Upper lobe of left lung (tissue), 6 donors: ENCODE measurements around the gene SFT2D1. TPM values are rescaled to one million over a fixed set of nuclear protein-coding genes. Genes with fewer than 3 reads are reported as not detected.

ENCODE experiments used
- ATAC-seq, 2 donors: fragments of 200-7000 bp; cut with Tn5 transposase; one replicate each; pipeline ENCODE4 v1.9.1; 2022; ENCODE audit warnings: mild to moderate bottlenecking in 2 of 2, moderate library complexity in 2 of 2; ENCODE audit not compliant: low FRiP score in 2 of 2
- DNase-seq, 2 donors: peaks; one replicate each; pipeline ENCODE4 v3.0.0-alpha.2; 2019 to 2020
- H3K27ac ChIP-seq, 4 donors: fragments of 200-600 bp; sonication (generic); one replicate each; pipeline ENCODE4 v1.5.1; 2016 to 2019
- H3K27me3 ChIP-seq, 4 donors: fragments of 200-600 bp; sonication (generic); one replicate each; pipeline ENCODE4 v1.5.1; 2017 to 2019
- H3K36me3 ChIP-seq, 4 donors: fragments of 200-600 bp; sonication (generic); one replicate each; pipeline ENCODE4 v1.5.1; 2016 to 2019
- H3K4me1 ChIP-seq, 4 donors: fragments of 200-600 bp; sonication (generic); one replicate each; pipeline ENCODE4 v1.5.1; 2018 to 2019
- H3K4me3 ChIP-seq, 4 donors: fragments of 200-600 bp; sonication (generic); one replicate each; pipeline ENCODE4 v1.5.1; 2017 to 2019; ENCODE audit warnings: mild to moderate bottlenecking in 2 of 4, moderate library complexity in 1 of 4
- H3K9me3 ChIP-seq, 4 donors: fragments of 200-600 bp; sonication (generic); one replicate each; pipeline ENCODE4 v1.5.1; 2018 to 2019
- EP300 ChIP-seq, 4 donors: sonication (generic); formaldehyde crosslinking; IDR thresholded peaks; one replicate each; pipeline ENCODE4 v1.5.1; 2017; ENCODE audit warnings: antibody characterized with exemption in 4 of 4, control low read depth in 2 of 4
- POLR2A ChIP-seq, 4 donors: fragments of 450-650 bp; IDR thresholded peaks; one replicate each; pipeline ENCODE4 v1.5.1; 2016 to 2017; ENCODE audit warnings: antibody characterized with exemption in 4 of 4, mild to moderate bottlenecking in 2 of 4
- POLR2AphosphoS5 ChIP-seq, 2 donors: sonication (generic); formaldehyde crosslinking; IDR thresholded peaks; one replicate each; pipeline ENCODE4 v1.5.1; 2017; ENCODE audit warnings: antibody characterized with exemption in 2 of 2
- WGBS, 2 donors: methylation state at CpG; one replicate each; pipeline ENCODE4 v1.1.5; 2017 to 2018; 5-methylcytosine and 5-hydroxymethylcytosine counted together
- total RNA-seq, 6 donors: library from RNA; depleted of rRNA in 4 of 6; stranded (reverse); fragments of >200 nt in 4 of 6; gene quantifications; one replicate each; pipeline versions ENCODE4 v1.1.0 to v1.2.1, GENCODE V29; 2016 to 2021
- TF ChIP-seq, protein P1 (sequence below), 6 experiments: fragments of 450-650 bp in 4 of 6; fragments of 200-600 bp in 2 of 6; sonication (generic) in 2 of 6; IDR thresholded peaks; one replicate each; pipeline ENCODE4 v1.5.1; 2016 to 2019; ENCODE audit warnings: antibody characterized with exemption in 6 of 6
- donor health status: DM: no; HTN: no; CAD: no; lungs with moderate emphysema.
- donor health status: DM: no; HTN: yes; CAD: no; lungs with severe emphysema.

SFT2D1 gene
- total RNA-seq, 6 donors from 2014 or later = 8.4 to 56.5 (median 44.9) TPM

DNA sequence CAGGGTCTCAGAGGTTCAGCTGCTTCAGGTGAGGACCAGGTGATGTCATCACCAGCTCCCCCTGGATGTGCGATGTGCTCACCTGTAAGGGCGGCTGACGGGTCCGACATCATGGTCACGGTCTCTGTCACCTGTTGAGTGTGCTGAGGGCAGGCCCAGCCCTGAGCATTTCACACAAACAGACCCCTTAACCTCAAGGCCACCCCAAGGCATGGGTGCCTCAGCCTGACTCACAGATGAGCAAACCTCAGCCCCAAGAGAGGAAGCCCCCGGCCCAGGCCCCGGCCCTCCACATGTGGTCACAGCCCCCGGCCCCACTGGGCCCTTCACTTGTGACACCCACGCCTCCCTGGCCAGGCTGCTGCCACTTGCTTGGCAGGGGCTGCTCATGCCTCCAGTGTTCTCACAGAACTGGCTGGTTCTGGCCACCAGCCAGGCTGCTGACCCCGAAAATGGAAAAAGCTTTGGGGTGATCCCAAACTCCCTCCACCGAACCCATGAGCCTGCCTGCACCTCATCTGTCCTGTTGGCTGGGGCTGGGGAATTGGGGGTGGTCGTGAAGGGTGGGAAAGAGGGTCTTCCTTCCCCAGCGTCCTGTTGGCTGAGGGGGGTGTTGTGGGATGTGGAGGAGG is 67.5 kb downstream of the SFT2D1 start:
- WGBS, 2 donors = 70 to 80% methylated on average over 7 to 12 of the region's 13 CpGs
- no peak for ATAC-seq
- peak in 1 of 2 donors; percentile 69 for DNase-seq

DNA sequence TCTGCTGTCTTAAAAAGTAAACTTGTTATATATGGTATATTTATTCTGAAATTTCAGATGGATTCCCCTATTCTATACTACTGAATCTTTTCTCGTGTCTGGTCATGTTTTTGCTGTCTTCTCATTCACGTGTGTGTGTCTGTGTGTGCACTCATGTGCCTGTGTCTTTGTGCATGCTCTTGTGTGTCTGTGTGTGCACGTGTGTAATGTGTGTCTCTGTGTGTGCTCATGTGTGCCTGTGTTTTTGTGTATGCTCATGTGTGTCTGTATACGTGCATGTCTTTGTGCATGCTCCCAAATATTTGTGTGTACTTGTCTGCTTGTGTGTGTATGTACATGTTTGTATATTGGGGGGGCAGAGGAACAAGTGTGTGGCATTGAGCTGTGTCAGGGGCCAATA is 68.2 kb downstream of the SFT2D1 start:
- Histone ChIP-seq H3K27ac (no peak overlapping the region), H3K4me1 (peaks cover 0 to 10% (median 3%) of the 10 kb centered on the region in 4 donors), H3K27me3 (no peaks in the 10 kb centered on the region), H3K36me3 (no peaks in the 10 kb centered on the region), H3K9me3 (no peaks in the 10 kb centered on the region), H3K4me3 (no peak overlapping the region)
- 70 to 79% methylated on average over 4 of the region's 4 CpGs for WGBS, 2 donors
- DNase-seq (no peak), ATAC-seq (no peak)
- no peak for TF ChIP-seq POLR2AphosphoS5 (IDR thresholded peaks at IDR 0.05)
- no peak for TF ChIP-seq POLR2A (IDR thresholded peaks at IDR 0.05)
- TF ChIP-seq, protein P1, sequence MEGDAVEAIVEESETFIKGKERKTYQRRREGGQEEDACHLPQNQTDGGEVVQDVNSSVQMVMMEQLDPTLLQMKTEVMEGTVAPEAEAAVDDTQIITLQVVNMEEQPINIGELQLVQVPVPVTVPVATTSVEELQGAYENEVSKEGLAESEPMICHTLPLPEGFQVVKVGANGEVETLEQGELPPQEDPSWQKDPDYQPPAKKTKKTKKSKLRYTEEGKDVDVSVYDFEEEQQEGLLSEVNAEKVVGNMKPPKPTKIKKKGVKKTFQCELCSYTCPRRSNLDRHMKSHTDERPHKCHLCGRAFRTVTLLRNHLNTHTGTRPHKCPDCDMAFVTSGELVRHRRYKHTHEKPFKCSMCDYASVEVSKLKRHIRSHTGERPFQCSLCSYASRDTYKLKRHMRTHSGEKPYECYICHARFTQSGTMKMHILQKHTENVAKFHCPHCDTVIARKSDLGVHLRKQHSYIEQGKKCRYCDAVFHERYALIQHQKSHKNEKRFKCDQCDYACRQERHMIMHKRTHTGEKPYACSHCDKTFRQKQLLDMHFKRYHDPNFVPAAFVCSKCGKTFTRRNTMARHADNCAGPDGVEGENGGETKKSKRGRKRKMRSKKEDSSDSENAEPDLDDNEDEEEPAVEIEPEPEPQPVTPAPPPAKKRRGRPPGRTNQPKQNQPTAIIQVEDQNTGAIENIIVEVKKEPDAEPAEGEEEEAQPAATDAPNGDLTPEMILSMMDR (IDR thresholded peaks at IDR 0.05) = no peak
- no peak for TF ChIP-seq EP300 (IDR thresholded peaks at IDR 0.05)

More for the DNA sequence above, 67.5 kb downstream of the SFT2D1 start:
- Histone ChIP-seq H3K27ac (no peak overlapping the region), H3K4me1 (peaks cover 0 to 10% (median 3%) of the 10 kb centered on the region in 4 donors), H3K9me3 (no peaks in the 10 kb centered on the region), H3K27me3 (no peaks in the 10 kb centered on the region), H3K4me3 (no peak overlapping the region), H3K36me3 (no peaks in the 10 kb centered on the region)
- TF ChIP-seq POLR2AphosphoS5 (IDR thresholded peaks at IDR 0.05) (no peak), EP300 (IDR thresholded peaks at IDR 0.05) (no peak), POLR2A (IDR thresholded peaks at IDR 0.05) (no peak)
- TF ChIP-seq, protein P1 (IDR thresholded peaks at IDR 0.05) = no peak

DNA sequence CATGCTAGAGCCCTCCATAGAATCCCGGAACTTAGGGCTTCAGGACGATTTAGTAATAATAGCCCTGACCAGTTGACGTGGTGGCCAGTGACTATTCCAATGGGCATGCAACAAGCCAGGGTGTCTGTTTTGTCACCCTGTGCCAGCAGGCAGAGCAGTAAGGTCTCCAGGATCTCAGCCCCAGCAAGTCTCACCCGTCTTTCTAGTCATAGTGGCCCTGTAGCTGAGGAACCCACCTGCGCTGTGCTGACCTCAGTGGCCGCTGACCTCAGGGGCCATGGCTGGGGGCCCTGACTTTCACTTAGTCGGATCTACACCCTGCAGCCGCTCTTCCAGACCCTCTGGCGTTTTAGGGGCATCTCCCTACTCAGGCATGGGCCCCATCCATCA is 71.0 kb downstream of the SFT2D1 start:
- Histone ChIP-seq H3K36me3 (no peaks in the 10 kb centered on the region), H3K4me1 (peaks cover 0 to 10% (median 3%) of the 10 kb centered on the region in 4 donors), H3K9me3 (no peaks in the 10 kb centered on the region), H3K27me3 (no peaks in the 10 kb centered on the region), H3K4me3 (no peak overlapping the region), H3K27ac (no peak overlapping the region)
- DNase-seq = no peak
- TF ChIP-seq POLR2A (IDR thresholded peaks at IDR 0.05) (no peak), POLR2AphosphoS5 (IDR thresholded peaks at IDR 0.05) (no peak), EP300 (IDR thresholded peaks at IDR 0.05) (no peak)
- TF ChIP-seq, protein P1 (IDR thresholded peaks at IDR 0.05) = no peak
- WGBS, 2 donors = 82 to 90% methylated on average over 9 of the region's 9 CpGs
- no peak for ATAC-seq

DNA sequence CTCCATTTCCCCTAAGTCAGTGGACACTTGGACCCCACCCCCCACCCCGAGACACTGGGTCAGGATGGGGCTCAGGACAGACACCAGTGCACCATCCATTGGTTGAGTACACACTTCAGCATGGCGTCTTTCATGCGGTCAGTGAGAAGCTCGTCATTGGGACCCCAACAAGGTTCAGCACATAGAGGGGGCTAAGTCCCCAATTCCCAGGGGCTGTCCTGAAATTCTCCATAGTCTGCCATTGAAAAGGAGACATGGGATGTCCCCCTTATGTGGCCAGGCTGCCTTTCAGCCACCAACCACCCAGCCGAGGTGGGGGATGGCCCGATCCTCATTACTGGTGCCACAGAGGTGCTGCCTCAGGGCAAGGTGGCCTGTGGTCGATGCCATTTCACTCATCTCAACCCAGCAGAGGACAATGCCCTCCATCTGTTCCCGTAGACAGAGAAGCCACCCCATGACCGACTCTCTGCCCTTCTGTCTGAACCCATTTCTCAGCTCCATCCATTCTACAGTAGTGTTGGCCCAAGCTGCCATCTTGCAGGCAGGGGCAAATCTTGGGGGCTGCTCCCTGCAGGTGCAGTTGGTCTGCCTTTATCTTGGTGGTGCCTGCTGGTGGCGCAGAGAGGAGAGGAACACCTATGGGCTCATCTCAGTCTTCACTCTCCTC is 71.5 kb downstream of the SFT2D1 start:
- Histone ChIP-seq H3K27ac (no peak overlapping the region), H3K36me3 (no peaks in the 10 kb centered on the region), H3K4me1 (peaks cover 0 to 5% (median 2%) of the 10 kb centered on the region in 4 donors), H3K27me3 (no peaks in the 10 kb centered on the region), H3K4me3 (no peak overlapping the region), H3K9me3 (no peaks in the 10 kb centered on the region)
- TF ChIP-seq POLR2AphosphoS5 (IDR thresholded peaks at IDR 0.05) = no peak
- TF ChIP-seq, protein P1 (IDR thresholded peaks at IDR 0.05) = no peak
- 59 to 91% methylated on average over 4 to 10 of the region's 10 CpGs for WGBS, 2 donors
- no peak for ATAC-seq
- no peak for DNase-seq

Other genes with a start within 250 kb of the SFT2D1 start
- gene TBXT, start 174.7 kb downstream of the SFT2D1 start, total RNA-seq = under 1 TPM in 1 of 6 donors, not detected in 5; 0.13 TPM
- gene PRR18, start 34.2 kb downstream of the SFT2D1 start, total RNA-seq = 1 to 10 TPM in 1 of 6 donors, under 1 TPM in 3, not detected in 2; 0.15 to 2.1 (median 0.50) TPM
- 10 to 100 TPM; 17.8 to 74.2 (median 50.7) TPM for gene MPC1, start 40.4 kb upstream of the SFT2D1 start, total RNA-seq
- 10 to 100 TPM in 3 of 6 donors, 1 to 10 TPM in 3; 3.7 to 13.0 (median 7.9) TPM for gene RAMACL, start 244.1 kb upstream of the SFT2D1 start, total RNA-seq